ENCODE measurements around the gene KLK1. TPM values are rescaled to one million over a fixed set of nuclear protein-coding genes. Genes with fewer than 3 reads are reported as not detected.

KLK1 gene
- total and polyA plus RNA-seq, 3 donors from 2014 or later, result 0.43 to 2.7 (median 1.2) TPM

DNA sequence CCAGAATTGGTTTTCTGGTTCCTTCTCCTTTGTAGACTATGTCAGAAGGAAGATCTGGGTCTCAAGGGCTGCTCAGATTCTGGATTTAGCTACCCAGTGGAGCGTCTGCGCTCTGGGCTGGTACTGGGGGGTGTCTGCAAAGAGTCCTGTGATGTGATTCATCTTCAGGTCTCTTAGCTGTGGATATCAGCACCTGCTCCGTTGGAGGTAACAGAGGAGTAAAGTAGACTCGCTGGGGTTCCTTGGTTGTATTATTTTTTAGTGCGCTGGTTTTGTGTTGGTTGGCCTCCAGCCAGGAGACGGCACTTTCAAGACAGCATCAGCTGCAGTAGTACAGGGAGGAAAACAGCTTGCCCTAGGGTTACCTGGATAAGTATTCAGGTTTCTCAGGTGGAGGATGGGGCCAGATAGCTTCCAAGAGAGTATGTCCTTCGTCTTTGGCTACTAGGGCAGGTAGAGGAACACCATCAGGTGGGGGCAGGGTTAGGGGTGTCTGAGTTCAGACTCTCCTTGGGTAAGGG, 20.2 kb upstream of the KLK1 start:
- Histone ChIP-seq H3K36me3 (ENCODE audit: low read depth, missing control alignments) (no peaks in the 10 kb centered on the region), H3K4me1 (no peaks in the 10 kb centered on the region), H3K27ac (no peak overlapping the region), H3K27me3 (no peaks in the 10 kb centered on the region), H3K9me3 (no peaks in the 10 kb centered on the region), H3K4me3 (no peak overlapping the region)
- TF ChIP-seq, protein P1, sequence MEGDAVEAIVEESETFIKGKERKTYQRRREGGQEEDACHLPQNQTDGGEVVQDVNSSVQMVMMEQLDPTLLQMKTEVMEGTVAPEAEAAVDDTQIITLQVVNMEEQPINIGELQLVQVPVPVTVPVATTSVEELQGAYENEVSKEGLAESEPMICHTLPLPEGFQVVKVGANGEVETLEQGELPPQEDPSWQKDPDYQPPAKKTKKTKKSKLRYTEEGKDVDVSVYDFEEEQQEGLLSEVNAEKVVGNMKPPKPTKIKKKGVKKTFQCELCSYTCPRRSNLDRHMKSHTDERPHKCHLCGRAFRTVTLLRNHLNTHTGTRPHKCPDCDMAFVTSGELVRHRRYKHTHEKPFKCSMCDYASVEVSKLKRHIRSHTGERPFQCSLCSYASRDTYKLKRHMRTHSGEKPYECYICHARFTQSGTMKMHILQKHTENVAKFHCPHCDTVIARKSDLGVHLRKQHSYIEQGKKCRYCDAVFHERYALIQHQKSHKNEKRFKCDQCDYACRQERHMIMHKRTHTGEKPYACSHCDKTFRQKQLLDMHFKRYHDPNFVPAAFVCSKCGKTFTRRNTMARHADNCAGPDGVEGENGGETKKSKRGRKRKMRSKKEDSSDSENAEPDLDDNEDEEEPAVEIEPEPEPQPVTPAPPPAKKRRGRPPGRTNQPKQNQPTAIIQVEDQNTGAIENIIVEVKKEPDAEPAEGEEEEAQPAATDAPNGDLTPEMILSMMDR (IDR thresholded peaks at IDR 0.05), result no peak
- no peak for TF ChIP-seq POLR2A (IDR thresholded peaks at IDR 0.05)
- intact Hi-C loops (cut with DNase I; ENCODE audit: low total_unique reads), result no loop called here
- no peak for DNase-seq
- WGBS, 2 donors, result 84% methylated on average over 7 of the region's 7 CpGs

DNA sequence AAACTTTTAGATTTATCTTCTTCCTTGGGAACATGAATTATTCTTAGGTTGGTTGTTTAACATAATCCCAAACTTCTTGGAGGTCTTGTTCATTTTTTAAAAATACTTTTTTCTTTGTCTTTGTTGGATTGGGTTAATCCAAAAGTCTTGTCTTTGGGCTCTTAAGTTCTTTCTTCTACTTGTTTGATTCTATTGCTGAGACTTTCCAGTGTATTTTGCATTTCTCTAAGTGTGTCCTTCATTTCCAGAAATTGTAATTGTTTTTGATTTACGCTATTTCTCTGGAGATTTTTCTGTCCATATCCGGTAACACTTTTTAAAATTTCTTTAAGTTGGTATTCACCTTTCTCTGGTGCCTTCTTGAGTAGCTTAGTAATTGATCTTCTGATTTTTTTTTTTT, 19.6 kb upstream of the KLK1 start:
- Histone ChIP-seq H3K36me3 (ENCODE audit: low read depth, missing control alignments) (no peaks in the 10 kb centered on the region), H3K27me3 (no peaks in the 10 kb centered on the region), H3K4me1 (no peaks in the 10 kb centered on the region), H3K27ac (no peak overlapping the region), H3K4me3 (no peak overlapping the region), H3K9me3 (no peaks in the 10 kb centered on the region)
- WGBS, 2 donors, result 94 to 100% methylated on average over 2 of the region's 2 CpGs
- DNase-seq, result no peak
- intact Hi-C loops (cut with DNase I; ENCODE audit: low total_unique reads), result no loop called here
- no peak for TF ChIP-seq POLR2A (IDR thresholded peaks at IDR 0.05)
- TF ChIP-seq, protein P1 (IDR thresholded peaks at IDR 0.05), result no peak

DNA sequence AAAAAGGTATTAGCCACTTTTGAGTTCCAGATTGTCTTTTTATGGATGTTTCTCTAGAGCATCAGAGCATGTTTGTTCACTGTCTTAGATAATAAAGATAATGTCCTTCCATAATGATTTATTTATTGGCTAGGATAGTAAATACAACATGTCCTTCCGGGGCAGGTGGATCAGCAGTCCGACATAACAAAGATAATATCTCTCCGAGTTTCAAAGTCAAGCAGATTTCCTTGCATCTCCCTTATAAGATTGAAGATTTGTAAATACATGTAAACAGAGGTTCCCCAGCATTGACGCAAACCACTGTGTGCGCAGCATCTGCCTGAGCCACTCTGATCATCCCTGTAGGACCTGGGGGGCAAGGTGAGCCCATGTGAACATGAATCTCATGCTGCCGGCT, 18.5 kb upstream of the KLK1 start:
- no peaks in the 10 kb centered on the region for H3K9me3 ChIP-seq
- no peaks in the 10 kb centered on the region for H3K27me3 ChIP-seq
- 87 to 89% methylated on average over 6 of the region's 6 CpGs for WGBS, 2 donors
- DNase-seq, result no peak
- intact Hi-C loops (cut with DNase I; ENCODE audit: low total_unique reads), result no loop called here
- H3K4me1 ChIP-seq, result no peaks in the 10 kb centered on the region
- H3K36me3 ChIP-seq (ENCODE audit: low read depth, missing control alignments), result no peaks in the 10 kb centered on the region
- H3K4me3 ChIP-seq, result no peak overlapping the region
- TF ChIP-seq, protein P1 (IDR thresholded peaks at IDR 0.05), result no peak
- TF ChIP-seq POLR2A (IDR thresholded peaks at IDR 0.05), result no peak
- H3K27ac ChIP-seq, result no peak overlapping the region

DNA sequence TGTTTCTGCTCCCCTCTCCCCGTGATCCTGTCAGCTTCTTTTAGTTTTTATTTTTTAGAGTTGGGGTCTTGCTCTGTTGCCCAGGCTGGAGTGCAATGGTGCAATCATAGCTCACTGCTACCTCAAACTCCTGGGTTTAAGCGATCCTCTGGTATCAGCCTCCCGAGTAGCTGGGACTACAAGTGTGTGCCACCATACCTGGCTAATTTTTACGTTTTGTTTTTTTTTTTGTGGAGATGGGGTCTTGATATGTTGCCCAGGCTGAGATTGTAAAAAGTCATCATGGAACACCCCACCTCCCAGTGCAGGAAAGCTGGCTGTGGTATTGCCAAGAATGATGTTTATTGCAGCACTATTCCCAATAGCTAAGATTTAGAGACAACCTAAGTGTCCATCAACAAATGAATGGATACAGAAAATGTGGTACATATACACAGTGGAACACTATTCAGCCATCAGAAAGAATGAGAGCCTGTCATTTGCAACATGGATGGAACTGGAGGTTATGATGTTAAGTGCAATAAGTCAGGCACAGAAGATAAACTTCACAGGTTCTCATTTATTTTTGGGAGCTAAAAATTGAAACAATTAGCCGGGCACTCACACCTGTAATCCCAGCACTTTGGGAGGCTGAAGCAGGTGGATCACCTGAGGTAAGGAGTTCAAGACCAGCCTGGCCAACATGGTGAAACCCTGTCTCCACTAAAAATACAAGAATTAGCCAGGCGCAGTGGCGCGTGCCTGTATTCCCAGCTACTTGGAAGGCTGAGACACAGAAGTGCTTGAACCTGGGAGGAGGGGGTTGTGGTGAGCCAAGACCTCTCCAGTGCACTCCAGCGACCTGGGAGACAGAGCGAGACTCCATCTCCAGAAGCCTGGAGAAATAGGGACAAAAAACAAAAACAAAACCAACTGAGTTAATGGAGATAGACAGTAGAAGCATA, 16.4 kb upstream of the KLK1 start:
- Histone ChIP-seq H3K27me3 (no peaks in the 10 kb centered on the region), H3K4me1 (peaks cover 4% of the 10 kb centered on the region), H3K27ac (no peak overlapping the region), H3K36me3 (ENCODE audit: low read depth, missing control alignments) (no peaks in the 10 kb centered on the region), H3K4me3 (no peak overlapping the region), H3K9me3 (no peaks in the 10 kb centered on the region)
- intact Hi-C loops (cut with DNase I; ENCODE audit: low total_unique reads), result no loop called here
- DNase-seq, result no peak
- TF ChIP-seq, protein P1 (IDR thresholded peaks at IDR 0.05), result no peak
- no peak for TF ChIP-seq POLR2A (IDR thresholded peaks at IDR 0.05)
- 76 to 81% methylated on average over 10 of the region's 10 CpGs for WGBS, 2 donors
